Measurements from ENCODE around the gene NOTCH2.
A peak's percentile ranks its signal among the peaks of the same experiment; 100 is the strongest.
"Not testable (repeated sequence)": the region's sequence is repeated elsewhere in the genome, so short reads cannot be mapped to it uniquely, and the experiment has no call there.

Gene NOTCH2

DNA sequence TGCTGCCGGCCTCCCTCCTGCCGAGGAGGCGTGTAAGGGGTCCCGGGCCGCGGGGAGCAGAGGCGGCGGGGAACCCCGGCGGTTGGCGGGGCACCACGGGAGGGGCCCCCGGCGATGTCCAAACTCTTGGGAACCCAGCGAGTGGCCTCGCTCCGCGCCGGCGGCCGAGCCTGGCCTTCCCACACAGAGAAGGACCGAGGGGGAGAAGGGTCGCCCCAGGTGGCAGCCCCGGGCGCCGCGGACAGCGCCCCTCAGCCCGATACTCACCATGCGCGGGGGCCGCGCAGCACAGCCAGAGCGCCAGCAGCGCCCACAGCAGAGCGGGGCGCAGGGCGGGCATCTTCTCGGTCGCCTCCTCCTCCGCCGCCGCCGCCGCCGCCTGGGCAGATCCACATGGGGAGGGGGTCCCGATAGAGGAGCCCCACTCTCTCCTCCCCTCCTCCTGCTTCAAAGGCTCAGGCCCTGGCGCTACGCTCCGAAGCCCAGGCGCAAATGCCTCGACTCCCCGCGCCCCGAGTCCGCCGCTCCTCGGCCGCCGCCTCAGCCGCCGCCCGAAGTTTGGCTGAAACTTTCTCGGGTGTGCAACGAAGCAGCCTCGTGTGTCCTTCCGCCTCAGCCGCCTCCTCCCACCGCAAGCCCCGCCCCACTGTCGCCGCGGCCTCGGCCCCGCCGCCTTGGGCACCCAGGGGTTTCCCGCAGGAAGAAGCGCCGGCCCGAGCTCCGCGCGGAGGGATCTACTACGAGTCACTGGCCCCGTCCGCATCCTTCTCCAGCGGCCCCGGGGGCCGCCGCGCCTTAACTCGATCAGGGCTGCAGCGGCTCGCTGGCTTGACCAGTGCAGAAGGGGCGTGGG is at the start of gene NOTCH2:
Gene NOTCH2 (minus strand): TSS at position 596 of the 853 bp plus-strand sequence. CDS start 256 bp downstream, at position 340.
- DNase-seq (ENCODE audit: low read depth in 3 of 3, low spot score in 1 of 3) = peak; percentile 24 to 55 (median 38)

GRCh38 chr1:120117371-120118177 is 48.1 kb upstream of the NOTCH2 start:
- DNase-seq (ENCODE audit: low read depth in 3 of 3, low spot score in 1 of 3) = not testable (repeated sequence)

DNA sequence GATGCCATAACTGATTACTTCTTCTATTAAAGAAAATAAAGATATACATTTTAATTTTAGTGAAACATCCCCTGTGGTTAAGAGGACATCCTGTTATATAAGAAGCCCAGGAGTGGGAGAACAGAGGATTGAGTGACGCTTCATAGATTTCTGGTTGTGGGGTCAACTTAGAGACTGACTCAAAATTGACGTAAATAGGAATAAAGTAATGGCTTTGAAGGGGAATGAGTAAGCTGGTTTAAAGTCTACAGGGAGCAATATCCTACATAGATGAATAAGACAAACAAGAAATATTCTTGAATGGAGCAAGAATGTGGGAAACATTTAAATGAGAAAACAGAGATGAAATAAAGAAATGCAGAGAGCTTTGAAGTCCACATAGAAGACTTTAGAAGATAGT is 46.6 kb upstream of the NOTCH2 start:
- not testable (repeated sequence) for DNase-seq (ENCODE audit: low read depth in 3 of 3, low spot score in 1 of 3)

DNA sequence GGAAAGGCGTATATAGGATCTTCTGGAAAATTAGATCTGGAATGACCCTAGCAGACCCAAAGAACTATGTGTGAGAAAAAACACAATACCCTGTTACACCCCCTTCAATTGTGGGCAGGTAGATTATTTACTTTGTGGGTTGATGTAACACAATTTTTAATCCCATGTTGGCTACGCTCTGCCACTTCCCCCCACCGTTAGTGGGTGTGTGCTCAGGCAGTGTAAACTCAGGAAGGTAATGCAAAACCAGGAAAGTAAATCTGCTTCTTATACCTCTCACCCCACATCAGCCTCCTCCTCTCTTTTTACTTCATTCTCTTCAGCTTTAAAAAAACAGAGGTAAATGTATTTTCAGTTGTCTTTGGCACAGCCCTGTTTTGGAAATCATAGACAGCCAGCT is 43.7 kb upstream of the NOTCH2 start:
- DNase-seq (ENCODE audit: low read depth in 3 of 3, low spot score in 1 of 3) = not testable (repeated sequence)

DNA sequence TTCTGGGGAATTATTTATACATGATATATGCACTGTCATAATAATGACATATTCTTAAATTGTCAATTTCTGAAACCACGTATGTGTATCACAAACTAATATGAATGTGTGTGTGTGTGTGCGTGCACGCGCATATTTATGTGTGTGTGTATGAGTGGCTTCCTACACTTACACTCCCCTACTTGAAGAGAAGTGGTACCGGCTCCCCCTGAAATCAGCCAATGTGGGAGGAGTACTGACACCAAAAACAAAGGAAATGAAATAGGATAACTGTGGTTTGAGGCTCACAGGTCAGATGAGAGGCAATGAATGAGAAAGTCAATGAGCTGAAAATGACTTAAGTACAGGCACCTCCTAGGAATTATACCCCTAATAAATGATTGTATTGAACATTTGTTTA is 42.8 kb upstream of the NOTCH2 start:
- not testable (repeated sequence) for DNase-seq (ENCODE audit: low read depth in 3 of 3, low spot score in 1 of 3)

DNA sequence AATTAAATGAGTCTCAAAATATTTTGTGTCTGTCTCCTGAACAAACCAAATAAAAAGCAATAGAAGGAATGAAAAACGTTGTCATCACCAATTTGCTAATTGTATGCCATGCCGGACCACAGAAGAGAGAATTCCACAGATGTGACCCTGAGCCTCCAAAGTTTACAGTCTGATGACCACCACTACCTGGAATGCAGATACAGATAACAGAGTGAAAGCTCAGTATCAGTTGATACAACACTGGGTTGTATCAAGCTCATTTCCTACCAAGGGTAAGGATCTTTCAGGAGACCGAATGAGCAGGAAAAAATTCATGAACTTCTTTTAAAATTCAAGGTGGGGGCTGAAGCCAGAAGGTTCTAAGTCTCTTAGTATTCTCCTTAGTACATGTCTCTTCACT is 42.3 kb upstream of the NOTCH2 start:
- not testable (repeated sequence) for DNase-seq (ENCODE audit: low read depth in 3 of 3, low spot score in 1 of 3)

DNA sequence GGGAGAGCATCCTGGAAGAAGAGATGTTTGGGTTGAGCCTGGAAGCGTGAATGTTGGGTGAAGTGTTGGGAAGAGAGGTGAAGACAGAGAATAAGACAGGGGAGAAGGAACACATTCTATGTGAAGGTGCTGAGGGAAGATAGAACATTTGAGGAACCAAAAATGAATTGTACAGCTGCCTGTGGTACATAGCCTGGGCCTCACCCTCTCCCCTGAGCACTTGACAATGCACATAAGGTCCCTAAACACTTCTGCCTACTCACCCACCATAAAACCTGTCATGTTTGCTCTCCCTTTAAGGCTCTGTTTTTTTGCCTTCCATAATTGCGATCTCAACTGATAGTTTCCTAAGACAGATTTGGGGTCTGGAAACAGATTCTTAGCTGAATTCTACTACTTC is 41.5 kb upstream of the NOTCH2 start:
- not testable (repeated sequence) for DNase-seq (ENCODE audit: low read depth in 3 of 3, low spot score in 1 of 3)

- not testable (repeated sequence) for DNase-seq (ENCODE audit: low read depth in 3 of 3, low spot score in 1 of 3)
Observed at GRCh38 chr1:120109656-120110055, 40.2 kb upstream of the NOTCH2 start.

DNA sequence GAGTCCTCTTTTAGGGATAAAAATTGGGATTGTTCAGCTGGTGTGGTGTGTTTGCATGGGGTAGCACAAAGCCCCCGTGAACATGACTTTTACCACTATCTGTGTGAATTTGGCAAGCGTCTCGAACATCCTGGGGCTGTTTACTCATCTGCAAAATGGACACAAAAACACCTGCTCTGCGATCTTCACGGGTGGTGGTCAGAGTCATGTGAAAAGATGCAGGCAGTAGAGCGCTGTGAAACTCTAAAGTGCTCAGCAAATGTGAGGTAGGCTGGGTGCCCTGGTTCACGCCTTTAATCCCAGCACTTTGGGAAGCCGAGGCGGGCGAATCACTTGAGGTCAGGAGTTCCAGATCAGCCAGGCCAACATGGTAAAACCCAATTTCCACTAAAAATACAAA is 39.7 kb upstream of the NOTCH2 start:
- not testable (repeated sequence) for DNase-seq (ENCODE audit: low read depth in 3 of 3, low spot score in 1 of 3)

DNA sequence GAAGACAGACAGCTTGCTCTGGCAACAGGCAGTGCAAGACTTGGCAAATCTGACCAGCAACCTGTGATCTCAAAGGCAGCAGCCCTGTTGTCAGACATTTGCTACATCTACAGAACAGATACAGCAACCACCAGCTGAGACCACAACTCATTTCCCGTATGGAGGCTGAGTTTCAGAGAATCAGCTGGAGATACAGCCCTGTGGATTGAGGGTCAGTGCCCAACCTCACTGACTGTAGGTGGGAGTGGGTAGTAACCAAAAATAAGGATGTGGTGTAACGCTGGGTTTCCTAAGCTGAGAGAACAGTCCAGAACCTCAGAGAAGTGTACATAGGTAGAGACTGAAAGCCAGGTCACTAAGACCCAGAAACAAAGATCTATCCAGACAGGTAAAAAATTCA is 35.8 kb upstream of the NOTCH2 start:
- DNase-seq (ENCODE audit: low read depth in 3 of 3, low spot score in 1 of 3) = not testable (repeated sequence)

DNA sequence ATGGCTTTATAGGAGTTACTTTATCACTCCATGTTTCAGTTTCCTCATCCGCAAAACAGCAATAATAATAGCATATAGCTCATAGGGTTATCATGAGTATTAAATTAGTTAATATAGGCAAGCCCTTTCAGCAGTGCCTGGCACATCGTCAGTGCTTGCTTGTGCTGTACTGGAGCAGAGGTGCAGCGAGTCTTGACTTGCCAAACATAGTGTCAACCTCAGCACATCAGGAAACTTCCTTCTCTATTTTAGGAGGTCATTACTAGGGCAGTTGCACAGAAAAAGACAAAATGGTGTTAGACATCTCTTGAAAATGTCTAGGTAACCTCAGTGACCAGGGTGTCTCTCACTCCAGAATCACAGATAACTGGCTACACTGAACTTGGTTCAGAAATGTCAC is 34.3 kb upstream of the NOTCH2 start:
- not testable (repeated sequence) for DNase-seq (ENCODE audit: low read depth in 3 of 3, low spot score in 1 of 3)

DNA sequence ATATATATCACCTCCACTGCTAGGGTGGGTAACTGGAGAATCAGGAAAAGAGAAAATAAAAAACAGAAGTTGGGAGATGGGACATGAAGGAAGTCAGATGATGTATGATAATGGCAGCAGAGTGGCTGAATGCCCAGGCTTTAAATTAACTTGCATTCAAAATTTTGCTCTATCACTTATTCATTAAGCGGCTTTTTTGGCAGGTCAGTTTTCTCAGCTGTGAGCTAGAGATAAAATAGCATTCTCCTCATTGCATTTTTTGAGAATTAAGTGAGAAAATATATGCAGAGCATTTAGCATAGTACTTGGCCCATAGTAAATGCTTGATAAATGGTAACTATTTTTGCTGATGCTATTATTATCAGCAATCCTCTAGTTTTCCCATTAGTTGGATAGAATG is 32.1 kb upstream of the NOTCH2 start:
- not testable (repeated sequence) for DNase-seq (ENCODE audit: low read depth in 3 of 3, low spot score in 1 of 3)

GRCh38 chr1:120100590-120100989 is 31.1 kb upstream of the NOTCH2 start:
- not testable (repeated sequence) for DNase-seq (ENCODE audit: low read depth in 3 of 3, low spot score in 1 of 3)

- DNase-seq (ENCODE audit: low read depth in 3 of 3, low spot score in 1 of 3) = not testable (repeated sequence)
Observed at GRCh38 chr1:120098986-120099759, 29.7 kb upstream of the NOTCH2 start.

- not testable (repeated sequence) for DNase-seq (ENCODE audit: low read depth in 3 of 3, low spot score in 1 of 3)
Observed at GRCh38 chr1:120096981-120097545, 27.6 kb upstream of the NOTCH2 start.

DNA sequence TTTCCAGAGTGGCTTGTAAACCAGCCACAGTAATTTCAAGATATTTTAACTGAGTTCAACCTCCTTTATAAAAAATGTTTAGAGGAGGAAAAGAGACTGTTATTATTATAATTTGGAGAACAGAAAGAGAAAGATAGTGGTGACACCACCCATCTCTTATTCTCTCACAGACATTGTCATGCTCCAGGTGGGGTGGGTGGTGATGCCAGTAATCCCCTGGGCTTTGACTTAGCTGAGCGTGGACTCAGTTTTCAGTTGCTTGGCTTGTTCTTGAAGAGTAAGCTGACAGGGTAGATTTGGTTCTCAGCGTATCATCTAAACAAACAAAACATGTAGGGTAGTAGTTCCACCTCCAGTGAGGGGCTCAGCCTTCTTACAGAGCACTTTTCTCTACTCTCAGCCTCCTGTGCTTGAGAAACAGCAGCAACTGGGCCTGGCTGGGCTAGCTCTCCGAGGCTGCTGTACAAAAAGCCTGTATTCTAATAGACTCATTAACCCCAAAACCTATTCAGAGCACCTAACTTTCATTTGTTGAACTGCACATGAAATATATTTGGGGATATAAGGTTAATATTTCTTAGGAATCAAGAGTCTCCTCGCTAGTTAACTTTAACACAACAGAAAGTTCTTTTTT is 24.2 kb upstream of the NOTCH2 start:
- not testable (repeated sequence) for DNase-seq (ENCODE audit: low read depth in 3 of 3, low spot score in 1 of 3)

- not testable (repeated sequence) for DNase-seq (ENCODE audit: low read depth in 3 of 3, low spot score in 1 of 3)
Observed at GRCh38 chr1:120092232-120093218, 23.1 kb upstream of the NOTCH2 start.

DNA sequence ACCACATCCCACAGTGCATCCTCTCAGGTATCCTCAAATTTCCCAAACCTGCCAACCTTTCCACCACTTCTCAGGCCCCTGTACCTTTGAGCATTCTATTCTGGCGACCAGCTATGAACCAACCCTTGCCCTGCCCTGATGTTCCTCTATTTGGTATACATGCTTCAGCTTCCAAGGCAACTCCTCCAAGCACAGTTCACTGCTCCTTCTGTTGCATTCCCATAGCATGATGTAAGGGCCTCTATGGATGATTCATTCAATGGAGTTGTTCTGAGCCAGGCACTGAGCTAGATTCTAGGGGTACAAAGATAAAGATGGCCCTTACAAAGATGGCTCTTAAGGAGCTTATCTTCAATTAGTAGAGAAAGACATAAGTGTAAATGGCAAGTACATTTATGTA is 21.4 kb upstream of the NOTCH2 start:
- not testable (repeated sequence) for DNase-seq (ENCODE audit: low read depth in 3 of 3, low spot score in 1 of 3)

- peak in 1 of 3 donors; percentile 20 for DNase-seq (ENCODE audit: low read depth in 3 of 3, low spot score in 1 of 3)
Observed at GRCh38 chr1:120087959-120088358, 18.5 kb upstream of the NOTCH2 start.

All from stimulated activated CD4-positive, alpha-beta T cell treated with anti-CD3 and anti-CD28 coated beads, TNF-alpha, amount 100 ng/mL, for 1 hour (primary cell).